H9 (cell line): ENCODE measurements around the gene NR2F1-AS1. TPM values are rescaled to one million over a fixed set of nuclear protein-coding genes. Genes with fewer than 3 reads are reported as not detected.

ENCODE experiments used
- DNase-seq: peaks from one replicate; pipeline ENCODE4 v3.0.0-alpha.2; 2017
- H2AFZ ChIP-seq: one replicate; pipeline ENCODE4 v1.6.1; 2013; ENCODE audit warnings: mild to moderate bottlenecking, low read length, control low read depth, moderate library complexity
- H2AK5ac ChIP-seq: 2 replicates; pipeline ENCODE4 v1.6.1; 2013; ENCODE audit warnings: low read length, control low read depth, mixed read lengths; ENCODE audit not compliant: insufficient read length
- H2BK120ac ChIP-seq: one replicate; pipeline ENCODE4 v1.6.1; 2013; ENCODE audit warnings: low read depth, mild to moderate bottlenecking, low read length, control low read depth, inconsistent platforms; ENCODE audit not compliant: poor library complexity, severe bottlenecking
- H2BK12ac ChIP-seq: 2 replicates; pipeline ENCODE4 v1.6.1; 2013; ENCODE audit warnings: low read length, control low read depth, mixed read lengths, low read depth; ENCODE audit not compliant: insufficient read length
- H2BK15ac ChIP-seq: 2 replicates; pipeline ENCODE4 v1.6.1; 2013; ENCODE audit warnings: low read depth, low read length, control low read depth
- H2BK20ac ChIP-seq: one replicate; pipeline ENCODE4 v1.6.1; 2013; ENCODE audit warnings: low read depth, mild to moderate bottlenecking, low read length, control low read depth, inconsistent platforms; ENCODE audit not compliant: poor library complexity, severe bottlenecking
- H2BK5ac ChIP-seq: 2 replicates; pipeline ENCODE4 v1.6.1; 2013; ENCODE audit warnings: low read length, control low read depth, mixed read lengths; ENCODE audit not compliant: insufficient read length
- H3K14ac ChIP-seq: 2 replicates; pipeline ENCODE4 v1.6.1; 2013; ENCODE audit warnings: low read length, control low read depth; ENCODE audit not compliant: insufficient read depth
- H3K18ac ChIP-seq: 2 replicates; pipeline ENCODE4 v1.6.1; 2013; ENCODE audit warnings: low read depth, mild to moderate bottlenecking, mixed read lengths, low read length, control low read depth; ENCODE audit not compliant: insufficient read length
- H3K23ac ChIP-seq: 2 replicates; pipeline ENCODE4 v1.6.1; 2013; ENCODE audit warnings: low read length, control low read depth, mixed read lengths, low read depth; ENCODE audit not compliant: insufficient read length
- H3K23me2 ChIP-seq: 2 replicates; pipeline ENCODE4 v1.6.1; 2013; ENCODE audit warnings: low read depth, mild to moderate bottlenecking, mixed read lengths, low read length, control low read depth; ENCODE audit not compliant: insufficient read length, poor library complexity, severe bottlenecking
- H3K27ac ChIP-seq: 2 replicates; pipeline ENCODE4 v1.5.1; 2013; ENCODE audit warnings: low read length, control low read depth, mixed read lengths, low read depth; ENCODE audit not compliant: insufficient read length
- H3K27me3 ChIP-seq: 2 replicates; pipeline ENCODE4 v1.6.1; 2013; ENCODE audit warnings: low read length, control low read depth, inconsistent platforms; ENCODE audit not compliant: insufficient read depth
- H3K4ac ChIP-seq: 2 replicates; pipeline ENCODE4 v1.6.1; 2013; ENCODE audit warnings: low read depth, mild to moderate bottlenecking, control low read depth, inconsistent platforms, low read length, moderate library complexity
- H3K4me1 ChIP-seq: 2 replicates; pipeline ENCODE4 v1.6.1; 2013; ENCODE audit warnings: low read length, control low read depth, inconsistent platforms; ENCODE audit not compliant: insufficient read depth
- H3K4me2 ChIP-seq: 2 replicates; pipeline ENCODE4 v1.6.1; 2013; ENCODE audit warnings: low read length, control low read depth, mixed read lengths; ENCODE audit not compliant: insufficient read length, insufficient read depth
- H3K56ac ChIP-seq: 2 replicates; pipeline ENCODE4 v1.6.1; 2013; ENCODE audit warnings: low read depth, mild to moderate bottlenecking, mixed read lengths, low read length, control low read depth; ENCODE audit not compliant: insufficient read length
- H3K79me1 ChIP-seq: 2 replicates; pipeline ENCODE4 v1.6.1; 2013; ENCODE audit warnings: low read depth, mild to moderate bottlenecking, moderate library complexity, low read length, control low read depth, inconsistent platforms; ENCODE audit not compliant: insufficient read depth, poor library complexity, severe bottlenecking
- H3K79me2 ChIP-seq: 2 replicates; pipeline ENCODE4 v1.6.1; 2013; ENCODE audit warnings: low read length, control low read depth, inconsistent platforms; ENCODE audit not compliant: insufficient read depth
- H3K9ac ChIP-seq: 2 replicates; pipeline ENCODE4 v1.6.1; 2013; ENCODE audit warnings: low read length, control low read depth, mixed read lengths; ENCODE audit not compliant: insufficient read length; ENCODE audit errors: extremely low read depth
- H3K9me3 ChIP-seq: one replicate; pipeline ENCODE4 v1.6.1; 2013; ENCODE audit warnings: low read depth, low read length, inconsistent platforms; ENCODE audit not compliant: control insufficient read depth
- H3T11ph ChIP-seq: one replicate; pipeline ENCODE4 v1.6.1; 2013; ENCODE audit warnings: mild to moderate bottlenecking, low read length, control low read depth, inconsistent platforms
- H4K20me1 ChIP-seq: one replicate; pipeline ENCODE4 v1.6.1; 2013; ENCODE audit not compliant: control insufficient read depth, insufficient read length, insufficient read depth
- H4K5ac ChIP-seq: 2 replicates; pipeline ENCODE4 v1.6.1; 2013; ENCODE audit warnings: low read depth, mild to moderate bottlenecking, mixed read lengths, low read length, control low read depth; ENCODE audit not compliant: insufficient read length
- H4K8ac ChIP-seq: replicated peaks from 2 replicates; pipeline ENCODE4 v1.6.1; 2013; ENCODE audit warnings: low read length, control low read depth, mixed read lengths, low read depth; ENCODE audit not compliant: insufficient read length
- H4K91ac ChIP-seq: 2 replicates; pipeline ENCODE4 v1.6.1; 2013; ENCODE audit warnings: low read depth, mild to moderate bottlenecking, moderate library complexity, mixed read lengths, low read length, control low read depth; ENCODE audit not compliant: insufficient read length
- H3K27ac Mint-ChIP-seq, 3 experiments: 2 replicates in 2 of 3; 3 replicates in 1 of 3; pipeline ENCODE4 v1.8.0; 2020 to 2021; ENCODE audit warnings: mixed read lengths in 3 of 3, mild to moderate bottlenecking in 1 of 3, moderate library complexity in 1 of 3
- H3K27me3 Mint-ChIP-seq: 2 replicates; pipeline ENCODE4 v1.8.0; 2021; ENCODE audit warnings: low read depth, mild to moderate bottlenecking, moderate library complexity, mixed read lengths
- H3K36me3 Mint-ChIP-seq, 3 experiments: 2 replicates in 2 of 3; 3 replicates in 1 of 3; pipeline ENCODE4 v1.8.0; 2020 to 2021; ENCODE audit warnings: low read depth in 3 of 3, mixed read lengths in 3 of 3; ENCODE audit not compliant: insufficient read depth in 1 of 3
- H3K4me1 Mint-ChIP-seq, 2 experiments: 2 replicates each; pipeline ENCODE4 v1.8.0; 2020; ENCODE audit warnings: mixed read lengths in 2 of 2
- H3K4me3 Mint-ChIP-seq, 2 experiments: 2 replicates in 1 of 2; 3 replicates in 1 of 2; pipeline ENCODE4 v1.8.0; 2020 to 2021; ENCODE audit warnings: mild to moderate bottlenecking in 2 of 2, mixed read lengths in 2 of 2, moderate library complexity in 1 of 2
- H3K9me3 Mint-ChIP-seq, 2 experiments: 2 replicates in 1 of 2; 3 replicates in 1 of 2; pipeline ENCODE4 v1.8.0; 2020; ENCODE audit warnings: mild to moderate bottlenecking in 2 of 2, mixed read lengths in 2 of 2, moderate library complexity in 1 of 2
- CTCF ChIP-seq: fragments of 200-600 bp; sonication (generic); conservative IDR thresholded peaks from 3 replicates; pipeline ENCODE4 v1.8.0; 2021; ENCODE audit warnings: antibody characterized with exemption, mild to moderate bottlenecking
- WGBS: extraction: QIAGEN DNeasy Blood & Tissue Kit; methylation state at CpG from one replicate; pipeline ENCODE4 v1.1.7; 2013; ENCODE audit warnings: missing lambda C conversion rate, low lambda C conversion rate, mixed read lengths; ENCODE audit not compliant: insufficient read length; ENCODE audit errors: extremely low coverage; 5-methylcytosine and 5-hydroxymethylcytosine counted together
- total RNA-seq: library from RNA; stranded (reverse); gene quantifications from 2 replicates; pipeline ENCODE4 v1.2.1, GENCODE V29; 2021

The NR2F1-AS1 gene
- total RNA-seq, 1 experiment from 2014 or later = 1.9 TPM

- no peak overlapping the region for H2BK15ac ChIP-seq
- TF ChIP-seq CTCF = no peak
- no peaks in the 10 kb centered on the region for H3K9me3 ChIP-seq
- no peak overlapping the region for H2AK5ac ChIP-seq
- no CpG with 5 or more reads among the region's 2 CpGs for WGBS
- H4K8ac ChIP-seq = no peak overlapping the region
- H3K4me1 ChIP-seq = no peaks in the 10 kb centered on the region
- no peak overlapping the region for H3K56ac ChIP-seq
- no peak overlapping the region for H3K14ac ChIP-seq
- no peak overlapping the region for H3K23ac ChIP-seq
- Mint-ChIP-seq H3K36me3 (peaks cover 0 to 7% (median 2%) of the 10 kb centered on the region in 3 experiments; a peak in 4 of 7 replicates), H3K9me3 (peaks cover 7 to 8% of the 10 kb centered on the region in 2 experiments), H3K27me3 (no peaks in the 10 kb centered on the region), H3K4me1 (no peaks in the 10 kb centered on the region), H3K4me3 (no peak overlapping the region), H3K27ac (no peak overlapping the region; a peak in 1 of 7 replicates)
- H3K27me3 ChIP-seq = no peaks in the 10 kb centered on the region
- H4K91ac ChIP-seq = no peak overlapping the region
- H4K5ac ChIP-seq = no peak overlapping the region
- no peak overlapping the region for H2BK12ac ChIP-seq
- no peak overlapping the region for H3K27ac ChIP-seq
- H3K79me2 ChIP-seq = no peaks in the 10 kb centered on the region
- H3K23me2 ChIP-seq = no peaks in the 10 kb centered on the region
- H3K4ac ChIP-seq = no peak overlapping the region
- H3K4me2 ChIP-seq = no peak overlapping the region
- H4K20me1 ChIP-seq = no peaks in the 10 kb centered on the region
- no peak overlapping the region for H3K18ac ChIP-seq
- no peak overlapping the region for H2BK5ac ChIP-seq
- no peak overlapping the region for H2BK20ac ChIP-seq
- no peak for DNase-seq
- H2BK120ac ChIP-seq = no peak overlapping the region
- H3K79me1 ChIP-seq = no peaks in the 10 kb centered on the region
- no peak overlapping the region for H3T11ph ChIP-seq
- no peak overlapping the region for H3K9ac ChIP-seq
- no peak overlapping the region for H2AFZ ChIP-seq
Observed at GRCh38 chr5:93371893-93372292, 209.1 kb downstream of the NR2F1-AS1 start.
